H1 (cell line): ENCODE measurements around the gene ETS1. TPM values are rescaled to one million over a fixed set of nuclear protein-coding genes. Genes with fewer than 3 reads are reported as not detected.

Source experiments
- CTCF ChIA-PET: fragments of 300-600 bp; sonication (Branson Sonifier 250); formaldehyde crosslinking; loops from one replicate; lab custom pipeline; 2021; ENCODE audit not compliant: partially characterized antibody; lab: Charles Lee
- POLR2A ChIA-PET: fragments of 300-600 bp; sonication (Branson Sonifier 250); formaldehyde crosslinking; loops from one replicate; lab custom pipeline; 2021; ENCODE audit warnings: inconsistent platforms; ENCODE audit not compliant: partially characterized antibody; lab: Charles Lee
- DNase-seq, 2 experiments: peaks; one replicate each; pipeline versions ENCODE4 v3.0.0 to v3.0.0-alpha.2; 2010 to 2022; ENCODE audit warnings: low spot score in 2 of 2, low read depth in 1 of 2, mixed read lengths in 1 of 2
- FAIRE-seq: peaks from 2 replicates; lab custom pipeline; 2011; peaks lifted over from hg19 to GRCh38; lab: Jason Lieb, UNC
- H2AFZ ChIP-seq: 2 replicates; pipeline ENCODE4 v1.8.1; 2012; ENCODE audit warnings: low read length, inconsistent platforms
- H2AK5ac ChIP-seq: 2 replicates; pipeline ENCODE4 v1.6.1; 2013; ENCODE audit warnings: low read depth, low read length
- H2BK120ac ChIP-seq: replicated peaks from 2 replicates; pipeline ENCODE3; 2013; ENCODE audit warnings: low read depth, low read length, inconsistent platforms
- H2BK12ac ChIP-seq: 2 replicates; pipeline ENCODE4 v1.6.1; 2013; ENCODE audit warnings: low read depth, low read length
- H2BK15ac ChIP-seq: 2 replicates; pipeline ENCODE4 v1.6.1; 2013; ENCODE audit warnings: low read length
- H2BK20ac ChIP-seq: 2 replicates; pipeline ENCODE4 v1.6.1; 2013; ENCODE audit warnings: low read length
- H2BK5ac ChIP-seq: 2 replicates; pipeline ENCODE4 v1.6.1; 2013; ENCODE audit warnings: low read depth, low read length
- H3K14ac ChIP-seq: 2 replicates; pipeline ENCODE4 v1.6.1; 2013; ENCODE audit warnings: inconsistent platforms; ENCODE audit not compliant: insufficient read length
- H3K18ac ChIP-seq: 2 replicates; pipeline ENCODE4 v1.6.1; 2013; ENCODE audit warnings: low read length; ENCODE audit errors: extremely low read depth
- H3K23ac ChIP-seq: 2 replicates; pipeline ENCODE4 v1.6.1; 2013; ENCODE audit warnings: inconsistent platforms; ENCODE audit not compliant: insufficient read length
- H3K23me2 ChIP-seq: 2 replicates; pipeline ENCODE4 v1.6.1; 2013; ENCODE audit warnings: low read depth, low read length
- H3K27ac ChIP-seq: 2 replicates; pipeline ENCODE4 v1.6.1; 2011; ENCODE audit warnings: low read depth, low read length, inconsistent platforms
- H3K27me3 ChIP-seq, 4 experiments: replicated peaks in 1 of 4; 1 replicate in 1 of 4; 2 replicates in 3 of 4; pipeline versions ENCODE4 v1.6.1 to v1.8.1; 2011 to 2013; ENCODE audit warnings: low read length in 3 of 4, mild to moderate bottlenecking in 3 of 4, inconsistent platforms in 2 of 4, mixed read lengths in 2 of 4, moderate library complexity in 1 of 4; ENCODE audit not compliant: control insufficient read depth in 3 of 4, insufficient read depth in 3 of 4; ENCODE audit errors: extremely low read depth in 1 of 4
- H3K36me3 ChIP-seq, 4 experiments: 2 replicates each; pipeline versions ENCODE4 v1.6.1 to v1.8.1; 2011 to 2013; ENCODE audit warnings: mild to moderate bottlenecking in 4 of 4, low read length in 3 of 4, moderate library complexity in 2 of 4, control low read depth in 1 of 4, inconsistent platforms in 1 of 4; ENCODE audit not compliant: insufficient read depth in 4 of 4, control insufficient read depth in 2 of 4
- H3K4ac ChIP-seq: replicated peaks from 2 replicates; pipeline ENCODE3; 2013; ENCODE audit warnings: low read length, low read depth, mixed read lengths, inconsistent platforms; ENCODE audit not compliant: insufficient read length
- H3K4me1 ChIP-seq, 4 experiments: replicated peaks in 1 of 4; 1 replicate in 1 of 4; 2 replicates in 3 of 4; pipeline versions ENCODE4 v1.6.1 to v1.8.1; 2011 to 2013; ENCODE audit warnings: low read length in 3 of 4, inconsistent platforms in 2 of 4, mixed read lengths in 1 of 4; ENCODE audit not compliant: insufficient read depth in 4 of 4, control insufficient read depth in 3 of 4
- H3K4me2 ChIP-seq, 2 experiments: 2 replicates each; pipeline versions ENCODE4 v1.6.1 to v1.8.1; 2011 to 2013; ENCODE audit warnings: low read depth in 2 of 2, low read length in 2 of 2, control low read depth in 1 of 2, inconsistent platforms in 1 of 2, mild to moderate bottlenecking in 1 of 2; ENCODE audit not compliant: insufficient read depth in 1 of 2
- H3K4me3 ChIP-seq, 4 experiments: fragments of 200-600, 300-600 bp in 1 of 4; sonication (generic), shearing (Covaris generic), sonication (Bioruptor Twin) in 1 of 4; 2 replicates each; pipeline versions ENCODE4 v1.5.1 to v1.8.1; 2011 to 2016; ENCODE audit warnings: low read length in 4 of 4, low read depth in 3 of 4, control low read depth in 2 of 4, inconsistent platforms in 2 of 4, mild to moderate bottlenecking in 2 of 4, mixed read lengths in 1 of 4, moderate library complexity in 1 of 4; ENCODE audit not compliant: insufficient read depth in 2 of 4; ENCODE audit errors: extremely low read depth in 1 of 4
- H3K56ac ChIP-seq: replicated peaks from 2 replicates; pipeline ENCODE3; 2013; ENCODE audit warnings: low read depth, mild to moderate bottlenecking, mixed read lengths, low read length, inconsistent platforms; ENCODE audit not compliant: insufficient read length
- H3K79me1 ChIP-seq: 2 replicates; pipeline ENCODE4 v1.6.1; 2013; ENCODE audit warnings: low read depth, low read length, control low read depth
- H3K79me2 ChIP-seq, 2 experiments: 2 replicates each; pipeline versions ENCODE4 v1.6.1 to v1.8.1; 2012 to 2013; ENCODE audit warnings: low read length in 2 of 2, mild to moderate bottlenecking in 2 of 2, inconsistent platforms in 1 of 2; ENCODE audit not compliant: insufficient read depth in 2 of 2, control insufficient read depth in 1 of 2
- H3K9ac ChIP-seq, 4 experiments: replicated peaks in 1 of 4; 1 replicate in 1 of 4; 2 replicates in 3 of 4; pipeline versions ENCODE4 v1.6.1 to v1.8.1; 2011 to 2013; ENCODE audit warnings: low read depth in 3 of 4, low read length in 3 of 4, control low read depth in 2 of 4, mild to moderate bottlenecking in 2 of 4, moderate library complexity in 2 of 4, inconsistent platforms in 1 of 4; ENCODE audit errors: extremely low read depth in 1 of 4
- H3K9me3 ChIP-seq, 2 experiments: 2 replicates each; pipeline versions ENCODE4 v1.6.1 to v1.8.1; 2012 to 2013; ENCODE audit warnings: mild to moderate bottlenecking in 2 of 2, moderate library complexity in 2 of 2, control low read depth in 1 of 2, inconsistent platforms in 1 of 2, low read depth in 1 of 2, low read length in 1 of 2, mixed read lengths in 1 of 2; ENCODE audit not compliant: insufficient read depth in 2 of 2
- H4K20me1 ChIP-seq, 2 experiments: replicated peaks in 1 of 2; 2 replicates each; pipeline versions ENCODE3 to v1.8.1; 2011 to 2013; ENCODE audit warnings: inconsistent platforms in 2 of 2, low read length in 2 of 2, mild to moderate bottlenecking in 1 of 2; ENCODE audit not compliant: insufficient read depth in 2 of 2, control insufficient read depth in 1 of 2
- H4K5ac ChIP-seq: 2 replicates; pipeline ENCODE4 v1.6.1; 2013; ENCODE audit warnings: low read length, low read depth, mixed read lengths, inconsistent platforms; ENCODE audit not compliant: insufficient read length
- H4K8ac ChIP-seq: 2 replicates; pipeline ENCODE4 v1.8.0; 2013; ENCODE audit warnings: mild to moderate bottlenecking, moderate library complexity, low read length, inconsistent platforms; ENCODE audit not compliant: insufficient read depth; ENCODE audit errors: extremely low read depth
- H4K91ac ChIP-seq: replicated peaks from 2 replicates; pipeline ENCODE3; 2013; ENCODE audit warnings: low read length, mixed read lengths, inconsistent platforms; ENCODE audit not compliant: insufficient read length
- CEBPB ChIP-seq: IDR thresholded peaks from 2 replicates; pipeline ENCODE4 v1.6.1; 2012; ENCODE audit warnings: low read depth, low read length
- EP300 ChIP-seq, 2 experiments: IDR thresholded peaks; 1 replicate in 1 of 2; 2 replicates in 1 of 2; pipeline ENCODE4 v1.6.1; 2011 to 2012; ENCODE audit warnings: low read depth in 2 of 2, low read length in 2 of 2, mild to moderate bottlenecking in 2 of 2, borderline replicate concordance in 1 of 2, inconsistent platforms in 1 of 2, moderate library complexity in 1 of 2
- GABPA ChIP-seq: IDR thresholded peaks from 2 replicates; pipeline ENCODE4 v1.6.1; 2011; ENCODE audit warnings: mild to moderate bottlenecking, low read length, moderate library complexity, borderline replicate concordance; ENCODE audit not compliant: insufficient read depth
- RBBP5 ChIP-seq: IDR thresholded peaks from 2 replicates; pipeline ENCODE4 v1.7.1; 2012; ENCODE audit warnings: low read depth, mild to moderate bottlenecking, inconsistent platforms, low read length, moderate library complexity, borderline replicate concordance
- RXRA ChIP-seq: IDR thresholded peaks from 2 replicates; pipeline ENCODE4 v1.6.1; 2011; ENCODE audit warnings: low read depth, mild to moderate bottlenecking, low read length, moderate library complexity; ENCODE audit not compliant: insufficient read depth
- SAP30 ChIP-seq: fragments of 300-600 bp; sonication (generic); IDR thresholded peaks from 2 replicates; pipeline ENCODE4 v1.7.1; 2012; ENCODE audit warnings: low read length, moderate library complexity, mild to moderate bottlenecking, inconsistent platforms; ENCODE audit not compliant: insufficient read depth, insufficient replicate concordance
- SIRT6 ChIP-seq: IDR thresholded peaks from one replicate; pipeline ENCODE4 v1.7.1; 2012; ENCODE audit warnings: low read length, inconsistent platforms
- SIX5 ChIP-seq: IDR thresholded peaks from 2 replicates; pipeline ENCODE4 v1.6.1; 2011; ENCODE audit warnings: mild to moderate bottlenecking, low read depth, low read length
- SUZ12 ChIP-seq: fragments of 200-600 bp; sonication (generic); IDR thresholded peaks from 2 replicates; pipeline ENCODE4 v1.6.1; 2012; ENCODE audit warnings: mild to moderate bottlenecking, inconsistent platforms, low read length, moderate library complexity, mixed read lengths
- TAF1 ChIP-seq: IDR thresholded peaks from 2 replicates; pipeline ENCODE4 v1.6.1; 2011; ENCODE audit warnings: mild to moderate bottlenecking, low read depth, low read length
- TAF7 ChIP-seq: optimal IDR thresholded peaks from 2 replicates; pipeline ENCODE3; 2011; ENCODE audit warnings: low read depth, mild to moderate bottlenecking, inconsistent platforms, low read length, moderate library complexity, borderline replicate concordance
- TCF12 ChIP-seq: IDR thresholded peaks from 2 replicates; pipeline ENCODE4 v1.6.1; 2011; ENCODE audit warnings: low read depth, mild to moderate bottlenecking, low read length
- WGBS, 2 experiments: shearing (Covaris generic) in 1 of 2; methylation state at CpG; one replicate each; pipeline versions ENCODE4 v1.1.6 to v1.1.7; 2013 to 2015; ENCODE audit warnings: low lambda C conversion rate in 2 of 2, mixed read lengths in 2 of 2, inconsistent platforms in 1 of 2, low coverage in 1 of 2, missing lambda C conversion rate in 1 of 2; ENCODE audit not compliant: insufficient replicate concordance in 2 of 2, insufficient coverage in 1 of 2, insufficient read length in 1 of 2; ENCODE audit errors: extremely low coverage in 1 of 2, missing lambda C conversion rate in 1 of 2; 5-methylcytosine and 5-hydroxymethylcytosine counted together
- polyA plus RNA-seq, 7 experiments: library from polyadenylated mRNA; depleted of rRNA in 3 of 7; stranded (reverse) in 5 of 7; unstranded in 2 of 7; fragments of >200 nt in 5 of 7; fragments of 200-250 nt in 2 of 7; gene quantifications; 1 replicate in 5 of 7; 2 replicates in 1 of 7; 4 replicates in 1 of 7; pipeline versions ENCODE4 v1.2.1 to v1.2.3, GENCODE V29; 2011 to 2013; ENCODE audit warnings: missing spikeins in 2 of 7, mixed read lengths in 2 of 7
- total RNA-seq: library from RNA; stranded (reverse); fragmentation: NEBNext Ultra II Directional; extraction: Animal tissue kit (Norgen Biotek cat#: 25700); gene quantifications from 2 replicates; pipeline ENCODE4 v1.2.1, GENCODE V29; 2021
- TF ChIP-seq, protein P1 (sequence below): IDR thresholded peaks from 2 replicates; pipeline ENCODE4 v1.6.1; 2011; ENCODE audit warnings: low read length, improper control_type of control experiment

The ETS1 gene
- total and polyA plus RNA-seq, 2 of the 8 experiments (the other 6 are each of a cell fraction or from before 2014, with no cell fraction given), result 10.0 to 35.3 TPM

GRCh38 chr11:128607819-128608218 lies 20.5 kb upstream of the ETS1 start:
- Histone ChIP-seq H3K14ac (no peak overlapping the region), H3K4me2 (no peak overlapping the region), H4K8ac (no peak overlapping the region), H2BK12ac (no peak overlapping the region), H4K91ac (no peak overlapping the region), H2AK5ac (no peak overlapping the region), H3K9ac (no peak overlapping the region), H2BK15ac (no peak overlapping the region), H3K4me1 (peaks cover 0 to 7% (median 1%) of the 10 kb centered on the region in 4 experiments; a peak in 6 of 7 replicates), H4K20me1 (no peaks in the 10 kb centered on the region), H3K36me3 (no peaks in the 10 kb centered on the region), H3K79me1 (no peaks in the 10 kb centered on the region), H2BK120ac (no peak overlapping the region), H2AFZ (no peak overlapping the region), H3K23me2 (no peaks in the 10 kb centered on the region), H3K4ac (no peak overlapping the region), H2BK5ac (no peak overlapping the region), H3K4me3 (no peak overlapping the region), H3K23ac (no peak overlapping the region), H3K9me3 (no peaks in the 10 kb centered on the region), H2BK20ac (no peak overlapping the region), H3K27ac (no peak overlapping the region), H3K18ac (no peak overlapping the region), H3K27me3 (no peaks in the 10 kb centered on the region; a peak in 1 of 7 replicates), H3K56ac (no peak overlapping the region), H4K5ac (no peak overlapping the region), H3K79me2 (no peaks in the 10 kb centered on the region)
- 86% methylated on average over 5 of the region's 5 CpGs; no CpG with 5 or more reads in 1 of the 2 experiments for WGBS, 2 experiments
- ChIA-PET POLR2A (interaction anchor here (1.0 kb wide), 1 partner anchor 10 kb away, joined by 4 read pairs; no protein-coding TSS in a partner anchor), CTCF (interaction anchor here (0.7 to 22.9 kb wide), 6 partner anchors 9 to 223 kb away, joined by 3 to 319 read pairs (median 4); no protein-coding TSS in a partner anchor)
- FAIRE-seq (no peak), DNase-seq (no peak)
- TF ChIP-seq SIRT6 (no peak), SIX5 (no peak), RXRA (no peak), TCF12 (no peak), GABPA (no peak), RBBP5 (no peak), SUZ12 (no peak), TAF1 (no peak), EP300 (IDR thresholded peaks at IDR 0.05; ENCODE audit: borderline replicate concordance in 1 of 2, low read depth in 2 of 2, low read length in 2 of 2) (no peak), CEBPB (no peak), TAF7 (no peak), SAP30 (no peak)
- TF ChIP-seq, protein P1, sequence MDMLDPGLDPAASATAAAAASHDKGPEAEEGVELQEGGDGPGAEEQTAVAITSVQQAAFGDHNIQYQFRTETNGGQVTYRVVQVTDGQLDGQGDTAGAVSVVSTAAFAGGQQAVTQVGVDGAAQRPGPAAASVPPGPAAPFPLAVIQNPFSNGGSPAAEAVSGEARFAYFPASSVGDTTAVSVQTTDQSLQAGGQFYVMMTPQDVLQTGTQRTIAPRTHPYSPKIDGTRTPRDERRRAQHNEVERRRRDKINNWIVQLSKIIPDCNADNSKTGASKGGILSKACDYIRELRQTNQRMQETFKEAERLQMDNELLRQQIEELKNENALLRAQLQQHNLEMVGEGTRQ, result no peak
